ENCODE measurements around the gene SLC28A3.

The SLC28A3 gene

DNA sequence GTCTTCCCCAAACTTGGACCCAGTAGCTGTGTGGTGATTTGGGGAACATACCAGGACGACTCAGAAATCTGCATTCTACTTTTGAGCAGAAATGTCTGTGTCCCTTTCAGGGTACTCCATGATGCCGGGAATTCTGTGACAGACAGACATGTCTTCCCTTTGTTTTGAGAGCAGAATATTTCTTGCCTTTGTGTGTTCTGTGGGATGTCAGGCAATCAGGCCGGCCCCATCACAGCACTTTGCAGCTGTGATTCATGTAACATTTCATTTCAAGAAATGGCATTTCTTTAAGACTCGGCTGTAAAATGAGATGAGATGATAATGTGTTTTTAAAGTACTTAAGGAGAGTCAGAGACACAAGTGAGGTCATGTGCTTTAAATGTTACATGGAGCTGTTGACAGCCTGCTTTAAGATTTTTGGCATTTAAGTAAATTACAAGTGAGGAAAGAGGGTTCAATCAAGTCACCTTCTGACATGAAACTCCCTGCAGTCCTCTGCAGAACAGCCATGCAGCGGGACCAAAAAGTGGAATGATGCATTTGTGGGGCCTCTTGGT is 98.7 kb downstream of the SLC28A3 start:
- Histone ChIP-seq H3K9ac (ENCODE audit: low read depth, low read length) (no peak overlapping the region), H3K4me3 (ENCODE audit: low read length) (no peak overlapping the region), H3K27me3 (ENCODE audit: insufficient read depth, low read length) (no peaks in the 10 kb centered on the region), H3K9me3 (ENCODE audit: insufficient read depth, low read depth, low read length) (peaks cover 9% of the 10 kb centered on the region; the same call in 1 of the 2 replicates), H3K4me1 (ENCODE audit: insufficient read depth, low read length) (no peaks in the 10 kb centered on the region), H3K36me3 (ENCODE audit: insufficient read depth, low read length) (no peaks in the 10 kb centered on the region), H3K27ac (ENCODE audit: low read depth, low read length) (no peak overlapping the region)
- WGBS, result 90% methylated on average over 5 of the region's 5 CpGs

GRCh38 chr9:84239343-84239742 is 101.2 kb downstream of the SLC28A3 start:
- Histone ChIP-seq H3K27ac (ENCODE audit: low read depth, low read length) (no peak overlapping the region), H3K4me1 (ENCODE audit: insufficient read depth, low read length) (no peaks in the 10 kb centered on the region), H3K9ac (ENCODE audit: low read depth, low read length) (no peak overlapping the region), H3K27me3 (ENCODE audit: insufficient read depth, low read length) (no peaks in the 10 kb centered on the region), H3K9me3 (ENCODE audit: insufficient read depth, low read depth, low read length) (peaks cover 9% of the 10 kb centered on the region; the same call in 1 of the 2 replicates), H3K36me3 (ENCODE audit: insufficient read depth, low read length) (no peaks in the 10 kb centered on the region), H3K4me3 (ENCODE audit: low read length) (no peak overlapping the region)
- 96% methylated on average over 2 of the region's 2 CpGs for WGBS

- Histone ChIP-seq H3K27ac (ENCODE audit: low read depth, low read length) (no peak overlapping the region), H3K9ac (ENCODE audit: low read depth, low read length) (no peak overlapping the region), H3K36me3 (ENCODE audit: insufficient read depth, low read length) (no peaks in the 10 kb centered on the region), H3K9me3 (ENCODE audit: insufficient read depth, low read depth, low read length) (peaks cover 9% of the 10 kb centered on the region; the same call in 1 of the 2 replicates), H3K27me3 (ENCODE audit: insufficient read depth, low read length) (no peaks in the 10 kb centered on the region), H3K4me3 (ENCODE audit: low read length) (no peak overlapping the region), H3K4me1 (ENCODE audit: insufficient read depth, low read length) (no peaks in the 10 kb centered on the region)
- WGBS, result 91% methylated on average over 4 of the region's 4 CpGs
Measured at GRCh38 chr9:84238652-84239051, 101.9 kb downstream of the SLC28A3 start.

GRCh38 chr9:84235511-84235910 is 105.0 kb downstream of the SLC28A3 start:
- H3K9ac ChIP-seq (ENCODE audit: low read depth, low read length), result no peak overlapping the region
- WGBS, result 92% methylated on average over 4 of the region's 4 CpGs
- no peaks in the 10 kb centered on the region for H3K27me3 ChIP-seq (ENCODE audit: insufficient read depth, low read length)

DNA sequence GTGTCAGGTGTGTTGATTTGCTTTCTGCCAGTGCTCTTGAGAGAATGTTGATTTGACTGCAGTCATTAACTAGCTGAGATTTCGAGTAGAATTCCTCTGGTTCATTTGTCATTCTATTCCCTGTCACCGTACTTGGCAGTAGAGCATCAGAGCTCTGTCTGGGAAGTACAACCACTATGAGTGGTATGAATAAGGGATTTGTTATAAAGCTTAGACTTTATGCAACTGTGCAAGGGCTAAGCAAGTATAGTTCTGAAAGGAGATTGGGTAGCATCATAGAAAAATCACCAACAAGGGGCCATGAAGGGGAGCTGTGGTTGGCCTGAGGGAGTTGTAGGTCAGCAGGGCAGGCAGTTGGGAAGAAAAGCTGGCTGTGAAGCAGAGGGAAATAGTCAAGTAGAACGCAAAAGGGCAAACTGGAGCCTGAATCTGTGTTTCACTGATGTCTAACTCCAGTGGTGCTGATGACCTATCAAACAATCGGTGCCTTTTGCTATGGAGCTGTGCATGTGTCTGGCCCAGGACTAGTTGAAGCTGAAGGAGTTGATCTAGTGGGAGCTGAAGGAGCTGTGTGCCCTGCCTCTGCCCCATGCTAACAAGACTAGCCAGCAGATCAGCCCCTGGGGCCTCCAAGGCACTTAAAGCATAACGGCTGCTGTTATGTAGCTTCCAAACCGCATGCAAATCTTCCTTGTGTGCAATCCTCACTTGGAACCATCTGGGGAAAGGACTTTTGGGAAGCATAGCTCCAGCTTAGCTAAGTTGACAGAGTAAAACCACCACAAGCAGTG is 110.0 kb downstream of the SLC28A3 start:
- no peak overlapping the region for H3K27ac ChIP-seq (ENCODE audit: low read depth, low read length)
- no peaks in the 10 kb centered on the region for H3K9me3 ChIP-seq (ENCODE audit: insufficient read depth, low read depth, low read length)
- H3K27me3 ChIP-seq (ENCODE audit: insufficient read depth, low read length), result no peaks in the 10 kb centered on the region
- peaks cover 30% of the 10 kb centered on the region for H3K4me1 ChIP-seq (ENCODE audit: insufficient read depth, low read length)
- WGBS, result 84% methylated on average over 6 of the region's 6 CpGs
- H3K4me3 ChIP-seq (ENCODE audit: low read length), result no peak overlapping the region
- no peak overlapping the region for H3K9ac ChIP-seq (ENCODE audit: low read depth, low read length)
- no peaks in the 10 kb centered on the region for H3K36me3 ChIP-seq (ENCODE audit: insufficient read depth, low read length)

More at GRCh38 chr9:84235511-84235910, 105.0 kb downstream of the SLC28A3 start:
- Histone ChIP-seq H3K27ac (ENCODE audit: low read depth, low read length) (no peak overlapping the region), H3K36me3 (ENCODE audit: insufficient read depth, low read length) (no peaks in the 10 kb centered on the region), H3K9me3 (ENCODE audit: insufficient read depth, low read depth, low read length) (peaks cover 9% of the 10 kb centered on the region; the same call in 1 of the 2 replicates), H3K4me3 (ENCODE audit: low read length) (no peak overlapping the region), H3K4me1 (ENCODE audit: insufficient read depth, low read length) (peaks cover 10% of the 10 kb centered on the region; the same call in 1 of the 2 replicates)

DNA sequence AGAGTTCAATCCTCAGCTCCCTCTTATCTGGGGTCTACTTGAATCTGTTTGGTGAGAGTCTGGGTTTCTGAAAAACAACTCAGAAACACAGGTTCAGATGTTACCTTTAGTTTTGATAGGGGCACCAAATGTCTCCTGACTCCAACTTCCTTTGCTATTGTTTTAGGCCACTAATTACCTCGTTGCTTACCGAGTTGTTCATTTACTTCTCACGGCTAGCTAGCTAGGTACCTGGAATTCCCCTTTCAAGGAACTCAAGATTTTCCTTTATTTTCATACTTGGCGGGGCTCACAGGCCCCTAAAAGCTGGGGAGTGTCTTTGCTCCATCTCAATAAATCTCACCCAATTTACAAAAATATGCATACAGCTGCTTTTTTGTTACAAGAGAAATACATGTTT is 111.4 kb downstream of the SLC28A3 start:
- WGBS, result 62% methylated on average over 4 of the region's 4 CpGs
- no peaks in the 10 kb centered on the region for H3K27me3 ChIP-seq (ENCODE audit: insufficient read depth, low read length)
- no peak overlapping the region for H3K4me3 ChIP-seq (ENCODE audit: low read length)

GRCh38 chr9:84228130-84228720 is 112.3 kb downstream of the SLC28A3 start:
- Histone ChIP-seq H3K4me3 (ENCODE audit: low read length) (no peak overlapping the region), H3K4me1 (ENCODE audit: insufficient read depth, low read length) (peaks cover 30% of the 10 kb centered on the region), H3K9ac (ENCODE audit: low read depth, low read length) (no peak overlapping the region), H3K27ac (ENCODE audit: low read depth, low read length) (no peak overlapping the region), H3K36me3 (ENCODE audit: insufficient read depth, low read length) (no peaks in the 10 kb centered on the region), H3K9me3 (ENCODE audit: insufficient read depth, low read depth, low read length) (no peaks in the 10 kb centered on the region; the same call in 1 of the 2 replicates), H3K27me3 (ENCODE audit: insufficient read depth, low read length) (no peaks in the 10 kb centered on the region)
- 25% methylated on average over 5 of the region's 5 CpGs for WGBS

More for the DNA sequence above, 111.4 kb downstream of the SLC28A3 start:
- no peak overlapping the region for H3K9ac ChIP-seq (ENCODE audit: low read depth, low read length)
- no peak overlapping the region for H3K27ac ChIP-seq (ENCODE audit: low read depth, low read length)
- H3K9me3 ChIP-seq (ENCODE audit: insufficient read depth, low read depth, low read length), result no peaks in the 10 kb centered on the region
- H3K36me3 ChIP-seq (ENCODE audit: insufficient read depth, low read length), result no peaks in the 10 kb centered on the region
- peaks cover 30% of the 10 kb centered on the region for H3K4me1 ChIP-seq (ENCODE audit: insufficient read depth, low read length)

GRCh38 chr9:84226126-84226525 is 114.4 kb downstream of the SLC28A3 start:
- Histone ChIP-seq H3K36me3 (ENCODE audit: insufficient read depth, low read length) (no peaks in the 10 kb centered on the region), H3K9me3 (ENCODE audit: insufficient read depth, low read depth, low read length) (peaks cover 11% of the 10 kb centered on the region), H3K27me3 (ENCODE audit: insufficient read depth, low read length) (no peaks in the 10 kb centered on the region), H3K9ac (ENCODE audit: low read depth, low read length) (no peak overlapping the region), H3K4me1 (ENCODE audit: insufficient read depth, low read length) (peaks cover 22% of the 10 kb centered on the region), H3K27ac (ENCODE audit: low read depth, low read length) (no peak overlapping the region), H3K4me3 (ENCODE audit: low read length) (no peak overlapping the region)
- WGBS, result 94% methylated on average over 1 of the region's 1 CpG

All from HUES64 (cell line).